Stimulated activated CD4-positive, alpha-beta T cell treated with anti-CD3 and anti-CD28 coated beads, Interleukin-2, amount 100 ng/mL, for 24 hours (primary cell): ENCODE data around the gene RAB44.
"Not testable (repeated sequence)": the region's sequence is repeated elsewhere in the genome, so short reads cannot be mapped to it uniquely, and the experiment has no call there.

Experiments
- DNase-seq, 2 donors: peaks; one replicate each; pipeline ENCODE4 v3.0.0-alpha.2; 2020

Gene RAB44

GRCh38 chr6:36716476-36717093 is 19.0 kb downstream of the RAB44 start:
- no peak for DNase-seq

DNA sequence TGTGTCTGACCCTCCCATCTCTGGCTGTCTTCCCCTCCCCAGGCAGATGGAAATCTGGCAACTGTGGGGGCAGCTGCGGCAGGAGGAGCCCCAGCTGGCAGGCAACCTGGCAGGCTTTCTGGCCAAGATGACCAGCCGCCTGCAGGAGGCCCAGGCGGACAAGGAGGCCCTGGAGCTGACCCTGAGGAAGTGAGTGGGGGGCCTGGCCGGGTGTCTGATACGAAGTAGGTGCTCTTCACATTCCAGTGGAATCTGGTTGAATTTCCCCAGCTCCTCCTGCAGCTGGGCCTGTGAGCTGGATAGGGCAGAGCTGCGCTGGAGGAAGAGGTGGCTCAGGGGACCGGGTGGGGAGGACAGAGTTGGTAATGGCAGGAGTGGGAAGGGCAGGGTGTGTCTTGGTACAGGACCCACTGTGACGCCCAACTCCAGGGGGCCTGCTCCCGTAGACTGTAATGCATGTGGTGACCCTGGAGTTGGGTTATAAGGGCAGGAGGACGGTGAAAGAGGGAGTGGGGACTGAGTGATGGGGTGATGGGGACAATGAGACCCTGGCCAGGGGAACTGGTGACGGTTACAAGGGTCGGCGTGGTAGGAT is 19.7 kb downstream of the RAB44 start:
- DNase-seq = no peak

- DNase-seq = no peak
Observed at GRCh38 chr6:36717871-36718540, 20.4 kb downstream of the RAB44 start.

DNA sequence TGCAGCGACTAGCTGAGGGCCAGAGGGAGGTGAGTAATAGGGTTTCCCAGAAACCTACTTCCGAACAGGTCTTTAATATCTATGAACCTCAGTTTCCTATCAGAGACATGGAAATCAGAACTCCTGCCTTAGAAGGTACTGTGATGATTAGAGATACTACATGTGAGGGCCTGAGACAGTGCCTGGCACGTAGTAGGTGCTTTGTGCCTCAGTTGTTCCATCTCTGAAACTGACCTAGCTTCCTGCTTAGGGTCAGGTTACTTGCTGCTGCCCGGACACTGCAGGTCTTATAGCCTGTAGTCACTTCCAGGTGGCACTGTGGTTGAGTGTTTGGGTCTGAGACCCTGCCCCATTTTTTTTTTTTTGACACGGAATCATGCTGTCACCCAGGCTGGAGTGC is 20.9 kb downstream of the RAB44 start:
- no peak for DNase-seq

DNA sequence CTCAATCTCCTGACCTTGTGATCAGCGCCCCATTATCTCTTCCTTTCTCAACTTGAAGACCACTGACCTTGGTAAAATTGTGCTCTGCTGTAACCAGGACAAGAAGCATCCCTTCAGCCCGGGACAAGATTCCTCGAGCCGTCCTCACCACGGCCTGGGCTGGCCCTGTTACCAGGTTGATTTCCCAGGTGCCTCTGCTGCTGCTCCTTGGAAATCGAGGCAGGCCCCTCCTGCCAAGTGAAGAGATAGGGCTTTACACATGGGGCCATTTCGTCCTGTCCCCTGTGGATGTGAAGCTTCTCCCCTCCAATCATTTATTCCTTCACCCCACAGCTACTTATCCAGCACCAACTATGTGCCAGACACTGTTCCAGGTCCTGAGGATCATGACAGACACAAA is 21.5 kb downstream of the RAB44 start:
- no peak for DNase-seq

- no peak for DNase-seq
Observed at GRCh38 chr6:36720251-36721141, 22.9 kb downstream of the RAB44 start.

GRCh38 chr6:36721369-36722140 is 23.9 kb downstream of the RAB44 start:
- DNase-seq = no peak

GRCh38 chr6:36722365-36722764 is 24.7 kb downstream of the RAB44 start:
- no peak for DNase-seq

- no peak for DNase-seq
Observed at GRCh38 chr6:36722879-36723278, 25.3 kb downstream of the RAB44 start.

GRCh38 chr6:36723992-36724391 is 26.4 kb downstream of the RAB44 start:
- DNase-seq = not testable (repeated sequence)

- DNase-seq = peak; percentile 67 to 78
Observed at GRCh38 chr6:36724514-36725390, 27.1 kb downstream of the RAB44 start.

GRCh38 chr6:36725581-36725980 is 28.0 kb downstream of the RAB44 start:
- DNase-seq = no peak

GRCh38 chr6:36727505-36728021 is 29.9 kb downstream of the RAB44 start:
- DNase-seq = no peak

DNA sequence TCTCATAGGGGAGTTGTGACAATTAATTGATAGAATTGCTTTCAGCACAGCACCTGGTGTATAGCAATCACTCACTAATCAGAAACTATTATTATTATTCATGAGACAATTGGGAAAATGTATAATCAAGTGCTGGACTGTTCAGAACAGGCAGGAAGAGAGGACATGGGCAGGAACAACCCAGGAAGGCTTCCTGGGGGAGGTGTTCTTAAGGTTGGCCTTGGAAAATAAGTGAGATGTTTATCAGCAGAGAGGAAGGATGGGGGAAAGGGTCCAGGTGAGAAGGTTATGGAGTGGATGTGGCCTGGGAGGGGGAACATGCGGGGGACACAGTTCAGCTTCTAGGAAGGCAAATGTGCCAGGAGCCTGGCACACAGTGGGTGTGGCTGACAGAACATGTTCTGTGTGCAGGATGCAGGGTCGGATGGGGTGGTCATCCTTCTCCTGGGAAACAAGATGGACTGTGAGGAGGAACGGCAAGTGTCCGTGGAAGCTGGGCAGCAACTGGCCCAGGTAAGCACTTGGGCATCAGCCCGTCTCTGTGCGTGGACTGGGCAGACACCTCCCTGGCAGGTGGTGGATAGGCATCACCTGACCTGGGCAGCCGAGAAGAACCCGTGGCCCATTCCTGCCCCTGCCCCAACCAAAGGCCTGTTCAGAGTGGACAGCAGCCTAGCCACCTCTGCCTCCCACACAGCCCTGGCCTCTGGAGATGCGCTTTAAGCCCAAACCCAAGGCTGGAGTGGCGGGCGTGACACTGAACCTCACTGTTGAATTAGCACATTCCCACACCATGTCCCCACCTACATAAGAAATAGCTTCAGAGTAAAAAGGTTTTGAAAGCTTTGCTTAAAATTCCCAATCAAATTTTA is 30.9 kb downstream of the RAB44 start:
- no peak for DNase-seq

- no peak for DNase-seq
Observed at GRCh38 chr6:36729161-36729524, 31.5 kb downstream of the RAB44 start.

- no peak for DNase-seq
Observed at GRCh38 chr6:36730424-36731380, 33.1 kb downstream of the RAB44 start.

DNA sequence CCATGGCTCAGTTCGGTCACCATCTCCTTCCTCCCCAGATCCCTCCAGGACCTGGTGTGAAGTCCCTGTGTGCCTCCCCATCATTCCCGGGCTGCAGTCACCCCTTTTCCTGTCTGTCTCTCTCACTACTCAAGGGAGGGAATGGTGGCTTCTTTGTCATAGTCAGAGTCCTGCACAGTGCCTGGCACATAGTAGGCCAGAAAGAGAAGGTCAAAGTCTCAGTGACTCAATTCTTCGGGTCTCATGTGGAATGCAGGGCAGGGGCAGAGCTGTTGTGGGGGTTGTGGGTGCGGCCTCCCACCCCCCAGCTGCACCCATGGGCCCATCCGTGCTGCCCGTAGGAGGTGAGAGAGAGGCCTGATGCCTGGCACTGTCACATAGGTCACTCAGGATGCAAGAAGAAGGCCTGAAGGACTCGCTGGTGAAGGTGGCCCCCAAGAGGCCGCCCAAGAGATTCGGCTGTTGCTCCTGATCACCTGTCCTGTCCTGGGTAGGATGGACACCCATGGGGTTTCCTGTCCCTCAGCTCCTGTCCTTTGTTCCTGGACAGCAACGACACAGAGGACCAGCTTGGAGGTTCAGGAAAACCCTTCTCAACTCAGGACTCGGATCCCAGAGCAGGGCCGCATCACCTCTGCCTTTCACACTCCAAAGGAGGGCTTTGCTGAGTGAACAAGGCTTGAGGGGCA is 34.1 kb downstream of the RAB44 start:
- no peak for DNase-seq

GRCh38 chr6:36733300-36733699 is 35.7 kb downstream of the RAB44 start:
- no peak for DNase-seq
